ENCODE results near the gene EHD1.

DNA sequence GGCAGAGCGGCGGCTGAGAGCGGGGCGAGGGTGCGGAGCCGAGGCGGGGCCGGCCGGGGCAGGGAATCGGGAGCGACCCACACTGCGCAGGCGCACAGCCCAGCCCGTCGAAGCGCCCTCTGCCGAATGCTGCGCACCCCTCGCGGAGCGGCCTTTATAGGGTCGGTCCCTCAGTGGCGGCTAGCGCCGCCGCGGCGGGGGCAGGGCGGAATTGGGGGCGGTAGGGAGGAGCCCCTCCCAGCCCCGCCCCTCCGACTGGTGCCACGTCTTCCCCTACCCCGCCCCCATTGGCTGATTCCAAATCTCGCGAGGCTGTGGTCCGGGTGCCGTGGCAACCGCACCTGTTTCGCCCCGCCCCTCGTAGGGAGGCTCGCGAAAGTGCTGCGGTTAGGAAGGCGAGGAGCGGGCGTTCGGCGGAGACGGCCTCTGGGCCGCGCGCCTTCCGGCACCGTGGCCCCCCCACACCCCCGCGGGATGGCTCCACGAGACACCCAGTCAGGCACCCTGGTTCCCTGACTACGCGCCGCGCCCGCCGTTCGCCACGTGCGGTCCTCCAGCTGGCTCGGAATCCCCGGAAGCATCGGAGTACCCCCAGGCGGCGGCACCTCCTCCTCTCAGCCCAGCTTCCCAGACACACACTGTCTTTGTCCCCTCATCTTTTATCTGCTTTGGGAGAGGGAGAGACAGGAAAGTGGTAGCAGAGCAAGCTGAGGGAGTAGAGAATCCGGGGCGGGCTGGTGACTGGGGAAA lies at the start of gene EHD1:
- TF ChIP-seq, protein P1, sequence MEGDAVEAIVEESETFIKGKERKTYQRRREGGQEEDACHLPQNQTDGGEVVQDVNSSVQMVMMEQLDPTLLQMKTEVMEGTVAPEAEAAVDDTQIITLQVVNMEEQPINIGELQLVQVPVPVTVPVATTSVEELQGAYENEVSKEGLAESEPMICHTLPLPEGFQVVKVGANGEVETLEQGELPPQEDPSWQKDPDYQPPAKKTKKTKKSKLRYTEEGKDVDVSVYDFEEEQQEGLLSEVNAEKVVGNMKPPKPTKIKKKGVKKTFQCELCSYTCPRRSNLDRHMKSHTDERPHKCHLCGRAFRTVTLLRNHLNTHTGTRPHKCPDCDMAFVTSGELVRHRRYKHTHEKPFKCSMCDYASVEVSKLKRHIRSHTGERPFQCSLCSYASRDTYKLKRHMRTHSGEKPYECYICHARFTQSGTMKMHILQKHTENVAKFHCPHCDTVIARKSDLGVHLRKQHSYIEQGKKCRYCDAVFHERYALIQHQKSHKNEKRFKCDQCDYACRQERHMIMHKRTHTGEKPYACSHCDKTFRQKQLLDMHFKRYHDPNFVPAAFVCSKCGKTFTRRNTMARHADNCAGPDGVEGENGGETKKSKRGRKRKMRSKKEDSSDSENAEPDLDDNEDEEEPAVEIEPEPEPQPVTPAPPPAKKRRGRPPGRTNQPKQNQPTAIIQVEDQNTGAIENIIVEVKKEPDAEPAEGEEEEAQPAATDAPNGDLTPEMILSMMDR (IDR thresholded peaks at IDR 0.05): peak; percentile 44 to 68 (median 49)
- TF ChIP-seq POLR2A (IDR thresholded peaks at IDR 0.05) (peak; percentile 96 to 99), EP300 (IDR thresholded peaks at IDR 0.05) (peak; percentile 43 to 99)
